K562 (cell line): ENCODE measurements around the gene ETV4. TPM values are rescaled to one million over a fixed set of nuclear protein-coding genes. Genes with fewer than 3 reads are reported as not detected.

Experiments
- ATAC-seq: fragments of 200-7000 bp; cut with Tn5 transposase; 3 replicates; pipeline ENCODE4 v1.9.1; 2020; ENCODE audit warnings: moderate library complexity
- BruUV-seq: library from RNA; stranded (reverse); fragments of 400-500 nt; replicated peaks from 2 replicates; lab custom pipeline; 2021; lab: Mats Ljungman, UMichigan
- CTCF ChIA-PET: fragments of 300-600 bp; formaldehyde crosslinking; extraction: SDS; loops from one replicate; lab custom pipeline; 2021; ENCODE audit warnings: low intra/inter-chr PET ratio; lab: Yijun Ruan, JAX
- POLR2A ChIA-PET: fragments of 300-600, 350-650 bp; sonication (Branson Sonifier 250); formaldehyde crosslinking; extraction: SDS; loops from one replicate; lab custom pipeline; 2021; ENCODE audit warnings: antibody characterized with exemption, inconsistent platforms; lab: Yijun Ruan, JAX
- DNase-seq, 4 experiments: peaks; one replicate each; pipeline versions ENCODE4 v3.0.0 to v3.0.0-alpha.2; 2011 to 2018; ENCODE audit warnings: low spot score in 3 of 4, mixed read lengths in 3 of 4; ENCODE audit errors: extremely low read depth in 1 of 4
- FAIRE-seq: peaks from 2 replicates; lab custom pipeline; 2011; peaks lifted over from hg19 to GRCh38; lab: Jason Lieb, UNC
- H2AFZ ChIP-seq: 2 replicates; pipeline ENCODE4 v1.6.0; 2011; ENCODE audit warnings: low read depth, low read length, control low read depth, inconsistent platforms
- H3K27ac ChIP-seq: fragments of 200-600 bp; 3 replicates; pipeline ENCODE4 v1.8.0; 2011; ENCODE audit warnings: low read depth, mild to moderate bottlenecking, control low read depth, inconsistent platforms, low read length, moderate library complexity, mixed read lengths; ENCODE audit errors: extremely low read depth
- H3K27me3 ChIP-seq, 2 experiments: fragments of 300-600 bp in 1 of 2; 2 replicates in 1 of 2; 3 replicates in 1 of 2; pipeline versions ENCODE4 v1.6.0 to v1.8.0; 2011; ENCODE audit warnings: inconsistent platforms in 2 of 2, low read length in 2 of 2, mild to moderate bottlenecking in 1 of 2, mixed read lengths in 1 of 2, moderate library complexity in 1 of 2; ENCODE audit not compliant: control insufficient read depth in 2 of 2, insufficient read depth in 2 of 2
- H3K36me3 ChIP-seq: fragments of 300-600 bp; 3 replicates; pipeline ENCODE4 v1.8.0; 2011; ENCODE audit warnings: mild to moderate bottlenecking, low read length, inconsistent platforms; ENCODE audit not compliant: control insufficient read depth, insufficient read depth
- H3K4me1 ChIP-seq, 2 experiments: fragments of 200-600 bp in 1 of 2; replicated peaks in 1 of 2; 2 replicates in 1 of 2; 3 replicates in 1 of 2; pipeline versions ENCODE4 v1.5.1 to v1.8.0; 2011; ENCODE audit warnings: inconsistent platforms in 2 of 2, low read length in 2 of 2, mild to moderate bottlenecking in 1 of 2, mixed read lengths in 1 of 2, moderate library complexity in 1 of 2; ENCODE audit not compliant: control insufficient read depth in 2 of 2, insufficient read depth in 2 of 2
- H3K4me2 ChIP-seq: 2 replicates; pipeline ENCODE4 v1.6.1; 2011; ENCODE audit warnings: low read length, control low read depth, inconsistent platforms, mixed read lengths; ENCODE audit not compliant: insufficient read depth
- H3K4me3 ChIP-seq: fragments of 200-600 bp; sonication (generic), shearing (Covaris generic); 2 replicates; pipeline ENCODE4 v1.5.1; 2016; ENCODE audit warnings: control low read depth, inconsistent platforms
- H3K79me2 ChIP-seq: fragments of 200-600 bp; 3 replicates; pipeline ENCODE4 v1.8.0; 2011; ENCODE audit warnings: low read length, inconsistent platforms; ENCODE audit not compliant: control insufficient read depth, insufficient read depth
- H3K9ac ChIP-seq, 2 experiments: 2 replicates each; pipeline versions ENCODE4 v1.6.0 to v1.6.1; 2011; ENCODE audit warnings: low read depth in 2 of 2, low read length in 2 of 2, control low read depth in 1 of 2, inconsistent platforms in 1 of 2, mild to moderate bottlenecking in 1 of 2, mixed read lengths in 1 of 2; ENCODE audit not compliant: insufficient read depth in 1 of 2
- H3K9me1 ChIP-seq: one replicate; pipeline ENCODE4 v1.6.0; 2011; ENCODE audit warnings: inconsistent platforms, mild to moderate bottlenecking, low read length, moderate library complexity; ENCODE audit not compliant: control insufficient read depth, insufficient read depth
- H3K9me3 ChIP-seq: replicated peaks from 2 replicates; pipeline ENCODE4 v1.5.1; 2011; ENCODE audit warnings: low read depth, low read length, inconsistent platforms; ENCODE audit not compliant: control insufficient read depth, insufficient read depth
- H4K20me1 ChIP-seq: replicated peaks from 2 replicates; pipeline ENCODE4 v1.6.1; 2011; ENCODE audit warnings: low read length, inconsistent platforms, mixed read lengths; ENCODE audit not compliant: control insufficient read depth, insufficient read depth
- ARID3A ChIP-seq: IDR thresholded peaks from 2 replicates; pipeline ENCODE4 v1.6.1; 2012; ENCODE audit warnings: low read depth, low read length, improper control_type of control experiment, borderline replicate concordance
- CBFA2T2 ChIP-seq: fragments of 450-650 bp; conservative IDR thresholded peaks from 2 replicates; pipeline ENCODE4 v1.6.1; 2017; ENCODE audit warnings: mild to moderate bottlenecking
- CEBPB ChIP-seq: fragments of 450-650 bp; IDR thresholded peaks from 2 replicates; pipeline ENCODE4 v1.6.1; 2016; ENCODE audit warnings: missing genetic modification characterization, missing compliant biosample characterization
- CHD2 ChIP-seq: IDR thresholded peaks from 2 replicates; pipeline ENCODE4 v1.6.1; 2011; ENCODE audit warnings: low read depth, low read length
- HNRNPL ChIP-seq: fragments of 200-400 bp; formaldehyde crosslinking; IDR thresholded peaks from 2 replicates; pipeline ENCODE4 v1.6.1; 2017; ENCODE audit warnings: low read depth, mild to moderate bottlenecking, low read length
- MTA3 ChIP-seq: fragments of 450-650 bp; formaldehyde crosslinking; IDR thresholded peaks from 2 replicates; pipeline ENCODE4 v1.6.1; 2017; ENCODE audit warnings: mild to moderate bottlenecking, borderline replicate concordance
- NFE2 ChIP-seq: IDR thresholded peaks from 2 replicates; pipeline ENCODE4 v1.6.1; 2014; ENCODE audit warnings: antibody characterized with exemption, low read depth
- PHB ChIP-seq: fragments of 250-450 bp; sonication (Bioruptor Pico); IDR thresholded peaks from 2 replicates; pipeline ENCODE4 v1.5.0; 2021
- SMC3 ChIP-seq: conservative IDR thresholded peaks from 2 replicates; pipeline ENCODE4 v1.6.1; 2011; ENCODE audit warnings: low read depth, low read length, improper control_type of control experiment; ENCODE audit not compliant: insufficient read depth
- STAG1 ChIP-seq: sonication (generic); formaldehyde crosslinking; IDR thresholded peaks from 2 replicates; pipeline ENCODE4 v1.5.0; 2020; ENCODE audit warnings: missing genetic modification reagents, borderline replicate concordance
- ZNF408 ChIP-seq: fragments of 250-450 bp; sonication (Bioruptor Pico); IDR thresholded peaks from 2 replicates; pipeline ENCODE4 v1.4.0; 2020; ENCODE audit warnings: low read depth, mild to moderate bottlenecking, moderate library complexity
- ZNF766 ChIP-seq: fragments of 200-800 bp; sonication (Bioruptor generic); conservative IDR thresholded peaks from 2 replicates; pipeline ENCODE4 v1.6.1; 2016; ENCODE audit warnings: missing genetic modification characterization, missing compliant biosample characterization
- WGBS: fragments of 100-300 bp; shearing (Covaris generic); methylation state at CpG from one replicate; pipeline ENCODE4 v1.1.6; 2016; ENCODE audit warnings: low coverage, mixed read lengths; ENCODE audit not compliant: insufficient coverage; ENCODE audit errors: missing lambda C conversion rate; 5-methylcytosine and 5-hydroxymethylcytosine counted together
- in situ Hi-C: fragments of 300-500 bp; cut with MboI; formaldehyde crosslinking; loops from 4 replicates; pipeline ENCODE4 v1.15.0; 2018; ENCODE audit warnings: inconsistent platforms, mixed read lengths
- intact Hi-C: fragments of 100-400 bp; cut with micrococcal nuclease; formaldehyde crosslinking; loops from 2 replicates; pipeline ENCODE4 v1.14.2; 2022
- polyA plus RNA-seq, 8 experiments: library from polyadenylated mRNA; depleted of rRNA in 4 of 8; stranded (reverse) in 5 of 8; unstranded in 3 of 8; fragments of >200 nt; fragmentation: Nextera tagmentation in 2 of 8; fragmentation: Illumina TruSeq in 1 of 8; extraction: Ambion mirVana in 2 of 8; extraction: Trizol in 1 of 8; gene quantifications; 2 replicates each; pipeline versions ENCODE4 v1.2.1 to v1.2.3, GENCODE V29; 2011 to 2014; ENCODE audit warnings: inconsistent platforms in 1 of 8, missing spikeins in 1 of 8
- total RNA-seq, 7 experiments: library from RNA; depleted of rRNA in 6 of 7; stranded (reverse); fragments of >200 nt in 6 of 7; fragmentation: Illumina TruSeq in 2 of 7; extraction: Trizol in 2 of 7; gene quantifications; 2 replicates each; pipeline versions ENCODE4 v1.2.1 to v1.2.3, GENCODE V29; 2011 to 2021; ENCODE audit warnings: low replicate concordance in 1 of 7
- TF ChIP-seq, protein P1 (sequence below): sonication (generic); formaldehyde crosslinking; IDR thresholded peaks from 2 replicates; pipeline ENCODE4 v1.8.0; 2022; ENCODE audit warnings: mild to moderate bottlenecking, missing genetic modification reagents
- TF ChIP-seq, protein P2 (sequence below): fragments of 450-650 bp; formaldehyde crosslinking; IDR thresholded peaks from 2 replicates; pipeline ENCODE4 v1.4.0; 2022; ENCODE audit warnings: missing genetic modification characterization

Gene ETV4
- total and polyA plus RNA-seq, 9 of the 15 experiments (the other 6 are each of a cell fraction or from before 2014, with no cell fraction given), result 5.5 to 66.3 (median 28.2) TPM

GRCh38 chr17:43576563-43577229 is 30.6 kb upstream of the ETV4 start (continued):
- TF ChIP-seq HNRNPL (no peak), ZNF766 (CRISPR knock-in tag) (no peak), ZNF408 (CRISPR knock-in tag) (no peak), NFE2 (no peak), SMC3 (peak; percentile 95), STAG1 (CRISPR knock-in tag) (peak; percentile 86), CEBPB (tag) (no peak), CHD2 (no peak), PHB (CRISPR knock-in tag) (no peak)

DNA sequence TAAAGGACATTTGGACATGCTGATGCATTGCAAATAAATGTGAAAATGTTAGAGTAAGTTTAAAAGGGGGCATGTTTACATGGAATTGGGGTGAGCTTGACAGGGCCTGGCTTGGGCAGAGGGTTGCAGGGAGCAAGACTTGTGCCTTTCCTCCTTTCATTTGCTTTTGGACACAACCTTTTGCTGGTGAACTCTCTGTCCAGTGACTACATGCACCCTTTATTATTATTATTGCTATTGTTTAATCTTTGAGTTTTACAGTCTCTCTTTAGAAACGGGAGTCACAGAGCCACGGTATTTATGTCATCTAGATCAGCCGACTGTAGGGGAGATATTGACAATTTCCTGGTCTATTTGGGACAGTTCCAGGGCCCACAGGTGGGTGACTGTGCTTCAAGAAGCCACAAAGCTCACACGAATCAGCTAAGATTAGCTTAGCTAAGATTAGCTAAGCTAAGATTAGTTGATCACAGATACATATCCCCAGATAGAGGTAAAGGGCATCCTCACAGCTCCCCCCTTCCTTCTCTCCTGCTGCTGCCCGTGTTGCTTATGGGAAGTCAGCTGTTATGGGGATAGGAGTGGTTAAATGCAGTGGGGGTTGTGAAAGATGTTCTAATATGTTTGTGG is 28.9 kb upstream of the ETV4 start:
- intact Hi-C loops, result no loop called here
- Histone ChIP-seq H3K9me1 (no peaks in the 10 kb centered on the region), H2AFZ (no peak overlapping the region), H3K4me1 (no peaks in the 10 kb centered on the region), H3K79me2 (no peaks in the 10 kb centered on the region), H3K9me3 (no peaks in the 10 kb centered on the region), H4K20me1 (no peaks in the 10 kb centered on the region; the same call in 1 of the 2 replicates), H3K36me3 (no peaks in the 10 kb centered on the region)
- no peak for ATAC-seq
- no TSS peak for BruUV-seq
- 2% methylated on average over 5 of the region's 5 CpGs for WGBS
- CTCF ChIA-PET, result interaction anchor here (1.0 kb wide), 1 partner anchor 186 kb away, joined by 3 read pairs; no protein-coding TSS in a partner anchor
- TF ChIP-seq NFE2 (no peak), ARID3A (no peak), CBFA2T2 (no peak), HNRNPL (no peak), MTA3 (no peak)
- TF ChIP-seq, protein P1, sequence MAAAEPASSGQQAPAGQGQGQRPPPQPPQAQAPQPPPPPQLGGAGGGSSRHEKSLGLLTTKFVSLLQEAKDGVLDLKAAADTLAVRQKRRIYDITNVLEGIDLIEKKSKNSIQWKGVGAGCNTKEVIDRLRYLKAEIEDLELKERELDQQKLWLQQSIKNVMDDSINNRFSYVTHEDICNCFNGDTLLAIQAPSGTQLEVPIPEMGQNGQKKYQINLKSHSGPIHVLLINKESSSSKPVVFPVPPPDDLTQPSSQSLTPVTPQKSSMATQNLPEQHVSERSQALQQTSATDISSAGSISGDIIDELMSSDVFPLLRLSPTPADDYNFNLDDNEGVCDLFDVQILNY (CRISPR knock-in tag), result no peak
- TF ChIP-seq, protein P2, sequence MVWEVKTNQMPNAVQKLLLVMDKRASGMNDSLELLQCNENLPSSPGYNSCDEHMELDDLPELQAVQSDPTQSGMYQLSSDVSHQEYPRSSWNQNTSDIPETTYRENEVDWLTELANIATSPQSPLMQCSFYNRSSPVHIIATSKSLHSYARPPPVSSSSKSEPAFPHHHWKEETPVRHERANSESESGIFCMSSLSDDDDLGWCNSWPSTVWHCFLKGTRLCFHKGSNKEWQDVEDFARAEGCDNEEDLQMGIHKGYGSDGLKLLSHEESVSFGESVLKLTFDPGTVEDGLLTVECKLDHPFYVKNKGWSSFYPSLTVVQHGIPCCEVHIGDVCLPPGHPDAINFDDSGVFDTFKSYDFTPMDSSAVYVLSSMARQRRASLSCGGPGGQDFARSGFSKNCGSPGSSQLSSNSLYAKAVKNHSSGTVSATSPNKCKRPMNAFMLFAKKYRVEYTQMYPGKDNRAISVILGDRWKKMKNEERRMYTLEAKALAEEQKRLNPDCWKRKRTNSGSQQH, result no peak
- TF ChIP-seq, all 486 proteins: peak for 0
- POLR2A ChIA-PET, result interaction anchor here (0.8 to 2.1 kb wide), 5 partner anchors 13 to 101 kb away, joined by 3 to 10 read pairs (median 4); no protein-coding TSS in a partner anchor
- Histone ChIP-seq H3K4me2 (no peak overlapping the region), H3K27me3 (peaks cover 12 to 22% of the 10 kb centered on the region in 2 experiments; a peak in 4 of 5 replicates), H3K9ac (no peak overlapping the region), H3K27ac (no peak overlapping the region), H3K4me3 (no peak overlapping the region)
- in situ Hi-C loops, result loop anchor here (5.0 kb wide), 2 partner anchors 97 to 187 kb away; no protein-coding TSS in a partner anchor
- FAIRE-seq (no peak), DNase-seq (no peak)
